ENCODE measurements around the gene IREB2.

Gene IREB2

DNA sequence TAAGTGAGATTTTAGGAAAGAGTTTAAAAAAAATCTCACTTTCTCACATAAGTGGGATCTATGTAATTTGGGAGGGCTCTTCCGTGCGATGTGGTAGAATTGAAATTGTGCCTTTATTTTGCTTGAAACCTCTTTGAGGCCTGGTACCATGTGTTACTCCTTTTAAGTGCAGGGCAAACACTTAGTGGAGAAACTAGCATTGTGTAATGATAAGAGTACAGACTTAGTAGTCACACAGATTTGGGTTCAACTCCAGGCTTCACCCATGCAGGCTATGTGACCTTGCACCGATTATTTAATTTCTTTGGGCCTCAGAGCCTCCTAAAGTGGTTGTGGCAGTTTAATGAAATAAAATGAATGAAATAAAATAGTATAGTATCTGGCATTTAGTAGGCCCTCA, 104.6 kb downstream of the IREB2 start:
- TF ChIP-seq GATA1 (IDR thresholded peaks at IDR 0.05; ENCODE audit: low read depth, low read length) (no peak), POLR2A (IDR thresholded peaks at IDR 0.05; ENCODE audit: low read length) (no peak)
- DNase-seq = no peak

DNA sequence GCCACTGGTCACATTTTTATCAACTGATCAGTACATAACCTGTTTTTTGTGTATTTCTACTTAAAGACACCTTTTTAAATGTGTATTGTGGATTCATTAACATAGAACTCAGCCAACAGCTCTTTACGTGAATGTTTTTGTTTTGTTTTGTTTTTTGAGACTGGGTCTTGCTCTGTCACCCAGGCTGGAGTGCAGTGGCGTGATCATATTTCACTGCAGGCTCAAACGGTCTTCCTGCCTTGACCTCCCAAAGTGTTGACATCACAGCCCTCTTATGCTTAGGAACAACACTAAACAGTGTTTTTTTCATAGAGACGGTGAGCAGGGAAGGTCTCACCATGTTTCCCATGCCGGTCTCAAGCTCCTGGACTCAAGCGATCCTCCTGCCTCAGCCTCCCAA, 112.2 kb downstream of the IREB2 start:
- no peak for TF ChIP-seq GATA1 (IDR thresholded peaks at IDR 0.05; ENCODE audit: low read depth, low read length)
- no peak for TF ChIP-seq POLR2A (IDR thresholded peaks at IDR 0.05; ENCODE audit: low read length)

DNA sequence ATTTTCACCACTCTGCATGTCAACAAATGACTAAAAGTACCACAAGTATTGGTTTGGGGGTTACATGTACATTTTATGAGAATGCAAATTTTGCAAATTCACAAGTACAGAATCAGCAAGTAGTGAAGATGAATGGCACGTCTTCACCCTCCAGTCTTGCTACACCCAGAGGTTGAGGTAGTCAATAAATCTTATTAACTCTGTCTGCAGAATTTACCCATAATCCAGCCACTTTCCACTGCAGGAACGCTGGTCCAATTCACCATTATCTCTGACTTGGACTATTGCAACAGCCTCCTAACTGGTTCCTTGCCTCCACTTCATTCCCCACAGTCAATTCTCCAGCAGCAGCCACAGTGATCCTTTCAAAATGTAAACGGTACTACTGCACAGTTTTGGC, 112.8 kb downstream of the IREB2 start:
- TF ChIP-seq POLR2A (IDR thresholded peaks at IDR 0.05; ENCODE audit: low read length) (no peak), GATA1 (IDR thresholded peaks at IDR 0.05; ENCODE audit: low read depth, low read length) (no peak)
- DNase-seq = no peak

More for the DNA sequence above, 112.2 kb downstream of the IREB2 start:
- DNase-seq = no peak

Measured in erythroblast (primary cell).